Endothelial cell of umbilical vein (primary cell): ENCODE measurements around the gene ADD2. TPM values are rescaled to one million over a fixed set of nuclear protein-coding genes. Genes with fewer than 3 reads are reported as not detected.

ENCODE experiments used
- BruUV-seq: library from RNA; stranded (reverse); fragments of 400-500 nt; replicated peaks from 2 replicates; lab custom pipeline; 2021; lab: Mats Ljungman, UMichigan
- CTCF ChIA-PET: fragments of 300-600, 350-600 bp; sonication (Branson Sonifier 250); formaldehyde crosslinking; loops from one replicate; lab custom pipeline; 2021; ENCODE audit warnings: antibody characterized with exemption, inconsistent platforms; lab: Charles Lee
- POLR2A ChIA-PET: fragments of 300-600, 350-600 bp; sonication (Branson Sonifier 250); formaldehyde crosslinking; loops from one replicate; lab custom pipeline; 2021; ENCODE audit warnings: antibody characterized with exemption, inconsistent platforms; lab: Charles Lee
- DNase-seq: peaks from one replicate; pipeline ENCODE4 v3.0.0-alpha.2; 2011; ENCODE audit warnings: low read depth, low spot score
- FAIRE-seq: peaks from 2 replicates; lab custom pipeline; 2011; peaks lifted over from hg19 to GRCh38; lab: Jason Lieb, UNC
- H2AFZ ChIP-seq: 2 replicates; pipeline ENCODE4 v1.6.0; 2012; ENCODE audit warnings: low read depth, low read length, control low read depth, inconsistent platforms
- H3K27ac ChIP-seq: 2 replicates; pipeline ENCODE4 v1.5.1; 2011; ENCODE audit warnings: low read depth, mild to moderate bottlenecking, control low read depth, low read length, moderate library complexity; ENCODE audit not compliant: insufficient read depth
- H3K27me3 ChIP-seq, 2 experiments: 2 replicates each; pipeline versions ENCODE4 v1.6.0 to v1.6.1; 2011; ENCODE audit warnings: low read length in 2 of 2, mixed read lengths in 1 of 2; ENCODE audit not compliant: control insufficient read depth in 2 of 2, insufficient read depth in 2 of 2
- H3K36me3 ChIP-seq, 2 experiments: 2 replicates in 1 of 2; 3 replicates in 1 of 2; pipeline ENCODE4 v1.5.1; 2011; ENCODE audit warnings: low read length in 2 of 2, mild to moderate bottlenecking in 1 of 2, moderate library complexity in 1 of 2; ENCODE audit not compliant: control insufficient read depth in 2 of 2, insufficient read depth in 2 of 2; ENCODE audit errors: extremely low read depth in 1 of 2
- H3K4me1 ChIP-seq: 3 replicates; pipeline ENCODE4 v1.5.1; 2011; ENCODE audit warnings: mild to moderate bottlenecking, low read length; ENCODE audit not compliant: control insufficient read depth, insufficient read depth; ENCODE audit errors: extremely low read depth
- H3K4me2 ChIP-seq: 2 replicates; pipeline ENCODE4 v1.6.1; 2011; ENCODE audit warnings: low read length, control low read depth, mixed read lengths; ENCODE audit not compliant: insufficient read depth
- H3K4me3 ChIP-seq, 3 experiments: fragments of 200-600 bp in 1 of 3; sonication (generic), shearing (Covaris generic) in 1 of 3; replicated peaks in 1 of 3; 2 replicates each; pipeline ENCODE4 v1.5.1; 2011 to 2016; ENCODE audit warnings: control low read depth in 3 of 3, low read length in 3 of 3, mild to moderate bottlenecking in 2 of 3, inconsistent platforms in 1 of 3, low read depth in 1 of 3, moderate library complexity in 1 of 3; ENCODE audit not compliant: insufficient read depth in 1 of 3
- H3K79me2 ChIP-seq: 2 replicates; pipeline ENCODE4 v1.6.0; 2012; ENCODE audit warnings: low read length, inconsistent platforms; ENCODE audit not compliant: control insufficient read depth, insufficient read depth
- H3K9ac ChIP-seq: replicated peaks from 2 replicates; pipeline ENCODE3; 2011; ENCODE audit warnings: low read length, control low read depth; ENCODE audit not compliant: insufficient read depth; ENCODE audit errors: extremely low read depth
- H3K9me1 ChIP-seq: replicated peaks from 3 replicates; pipeline ENCODE4 v1.6.0; 2011; ENCODE audit warnings: mild to moderate bottlenecking, low read length; ENCODE audit not compliant: control insufficient read depth, insufficient read depth; ENCODE audit errors: extremely low read depth
- H3K9me3 ChIP-seq: replicated peaks from 2 replicates; pipeline ENCODE4 v1.5.1; 2012; ENCODE audit warnings: low read length, inconsistent platforms; ENCODE audit not compliant: control insufficient read depth, insufficient read depth
- H4K20me1 ChIP-seq: replicated peaks from 2 replicates; pipeline ENCODE3; 2011; ENCODE audit warnings: mild to moderate bottlenecking, low read length; ENCODE audit not compliant: control insufficient read depth, insufficient read depth; ENCODE audit errors: extremely low read depth
- CTCF ChIP-seq, 2 donors: IDR thresholded peaks; 1 replicate in 1 of 2; 2 replicates in 1 of 2; pipeline ENCODE4 v1.5.1; 2011; ENCODE audit warnings: low read length in 2 of 2, mild to moderate bottlenecking in 2 of 2, moderate library complexity in 2 of 2, control low read depth in 1 of 2, inconsistent platforms in 1 of 2, low read depth in 1 of 2; ENCODE audit not compliant: insufficient read depth in 1 of 2; ENCODE audit errors: extremely low read depth in 1 of 2
- EZH2 ChIP-seq: IDR thresholded peaks from 2 replicates; pipeline ENCODE4 v1.6.1; 2012; ENCODE audit warnings: borderline replicate concordance, low read depth, mild to moderate bottlenecking, moderate library complexity, low read length, inconsistent platforms; ENCODE audit not compliant: severe bottlenecking
- FOS ChIP-seq: IDR thresholded peaks from 2 replicates; pipeline ENCODE4 v1.6.1; 2011; ENCODE audit warnings: mild to moderate bottlenecking, low read length, moderate library complexity, borderline replicate concordance; ENCODE audit not compliant: insufficient read depth
- GATA2 ChIP-seq: IDR thresholded peaks from 2 replicates; pipeline ENCODE4 v1.7.0; 2011; ENCODE audit warnings: low read depth, mild to moderate bottlenecking, moderate library complexity, mixed read lengths, low read length; ENCODE audit not compliant: insufficient read length, insufficient read depth
- JUN ChIP-seq: IDR thresholded peaks from 2 replicates; pipeline ENCODE4 v1.6.1; 2011; ENCODE audit warnings: borderline replicate concordance, low read depth; ENCODE audit not compliant: insufficient read length, insufficient read depth
- MYC ChIP-seq: IDR thresholded peaks from one replicate; pipeline ENCODE4 v1.6.1; 2011; ENCODE audit warnings: mild to moderate bottlenecking, low read depth, low read length
- POLR2A ChIP-seq: IDR thresholded peaks from 2 replicates; pipeline ENCODE4 v1.6.1; 2012; ENCODE audit warnings: low read depth, mild to moderate bottlenecking, control low read depth, low read length
- POLR2AphosphoS5 ChIP-seq: IDR thresholded peaks from 2 replicates; pipeline ENCODE4 v1.6.1; 2012; ENCODE audit warnings: low read depth, mild to moderate bottlenecking, control low read depth, low read length, moderate library complexity; ENCODE audit not compliant: insufficient read depth
- dilution Hi-C: fragments of 300-500 bp; cut with MboI; formaldehyde crosslinking; loops from one replicate; pipeline ENCODE4 v1.15.0; 2019; ENCODE audit warnings: low sequenced_read_pairs; ENCODE audit not compliant: extremely low pct_ligation_motif_present
- intact Hi-C: fragments of 100-400 bp; cut with micrococcal nuclease; formaldehyde crosslinking; loops from one replicate; pipeline ENCODE4 v1.10.0; 2022
- polyA plus RNA-seq, 4 experiments: library from polyadenylated mRNA; depleted of rRNA in 3 of 4; stranded (reverse) in 3 of 4; unstranded in 1 of 4; fragments of >200 nt; gene quantifications; 2 replicates each; pipeline versions ENCODE4 v1.2.1 to v1.2.3, GENCODE V29; 2011 to 2012; ENCODE audit warnings: missing spikeins in 1 of 4
- total RNA-seq: library from RNA; stranded (reverse); gene quantifications from 2 replicates; pipeline ENCODE4 v1.2.3, GENCODE V29; 2021
- TF ChIP-seq, protein P1 (sequence below): IDR thresholded peaks from 2 replicates; pipeline ENCODE4 v1.6.1; 2011; ENCODE audit not compliant: insufficient read depth, insufficient read length

Gene ADD2
- total and polyA plus RNA-seq, 2 donors (not counting 3 experiments of a cell fraction or from before 2014, with no cell fraction given), result 0.17 TPM; not detected in 1

DNA sequence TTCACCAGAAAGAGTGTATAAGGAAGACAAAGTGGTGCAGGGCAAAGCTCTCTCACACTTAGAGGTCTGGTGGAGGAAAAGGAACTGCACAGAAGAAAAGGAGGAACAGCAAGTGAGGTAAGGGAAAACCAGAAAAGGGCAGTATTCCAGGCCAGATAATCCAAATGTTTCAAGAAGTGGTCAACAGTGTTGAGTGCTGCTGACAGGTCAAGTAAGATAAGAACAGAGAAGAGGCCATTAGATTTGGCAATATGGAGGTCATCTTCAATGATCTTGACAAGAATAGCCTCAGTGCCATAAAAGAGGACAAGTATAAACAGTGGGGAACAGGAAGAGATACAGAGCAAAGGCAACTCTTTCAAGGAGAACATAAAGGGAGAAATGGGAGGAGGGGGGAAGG is 15.0 kb downstream of the ADD2 start:
- ChIA-PET POLR2A (no interaction called here), CTCF (no interaction called here)

More for the DNA sequence above, 15.0 kb downstream of the ADD2 start:
- FAIRE-seq (no peak), DNase-seq (no peak)
- H3K4me1 ChIP-seq, result no peaks in the 10 kb centered on the region
- H3K9ac ChIP-seq, result no peak overlapping the region
- no peak overlapping the region for H3K4me2 ChIP-seq
- no peak overlapping the region for H3K27ac ChIP-seq
- H3K9me1 ChIP-seq, result no peaks in the 10 kb centered on the region
- TF ChIP-seq EZH2, result no peak
- TF ChIP-seq FOS, result no peak
- no peak for TF ChIP-seq GATA2
- TF ChIP-seq, protein P1, sequence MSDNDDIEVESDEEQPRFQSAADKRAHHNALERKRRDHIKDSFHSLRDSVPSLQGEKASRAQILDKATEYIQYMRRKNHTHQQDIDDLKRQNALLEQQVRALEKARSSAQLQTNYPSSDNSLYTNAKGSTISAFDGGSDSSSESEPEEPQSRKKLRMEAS, result no peak
- TF ChIP-seq JUN, result no peak
- TF ChIP-seq POLR2A, result no peak
- no peak for TF ChIP-seq CTCF (IDR thresholded peaks at IDR 0.05; ENCODE audit: extremely low read depth in 1 of 2, insufficient read depth in 1 of 2, low read depth in 1 of 2, low read length in 2 of 2)
- no peak for TF ChIP-seq POLR2AphosphoS5
- no peak for TF ChIP-seq MYC
- H3K4me3 ChIP-seq, result no peak overlapping the region
- no peaks in the 10 kb centered on the region for H4K20me1 ChIP-seq
- dilution Hi-C loops, result no loop called here
- no peak overlapping the region for H2AFZ ChIP-seq
- BruUV-seq, result no TSS peak
- H3K9me3 ChIP-seq, result no peaks in the 10 kb centered on the region
- peaks cover 8 to 20% of the 10 kb centered on the region in 2 experiments for H3K27me3 ChIP-seq
- intact Hi-C loops, result no loop called here
- H3K79me2 ChIP-seq, result no peaks in the 10 kb centered on the region
- H3K36me3 ChIP-seq, result no peaks in the 10 kb centered on the region
